Stimulated activated CD8-positive, alpha-beta memory T cell treated with anti-CD3 and anti-CD28 coated beads, Interleukin-12 subunit alpha, Interleukin-12 subunit beta, amount 100 ng/mL, for 4 hours (primary cell): ENCODE data around the gene ALG9.
A peak's percentile ranks its signal among the peaks of the same experiment; 100 is the strongest.

Experiments used
- DNase-seq: peaks from one replicate; pipeline ENCODE4 v3.0.0-alpha.2; 2020; ENCODE audit warnings: low read depth

Gene ALG9

DNA sequence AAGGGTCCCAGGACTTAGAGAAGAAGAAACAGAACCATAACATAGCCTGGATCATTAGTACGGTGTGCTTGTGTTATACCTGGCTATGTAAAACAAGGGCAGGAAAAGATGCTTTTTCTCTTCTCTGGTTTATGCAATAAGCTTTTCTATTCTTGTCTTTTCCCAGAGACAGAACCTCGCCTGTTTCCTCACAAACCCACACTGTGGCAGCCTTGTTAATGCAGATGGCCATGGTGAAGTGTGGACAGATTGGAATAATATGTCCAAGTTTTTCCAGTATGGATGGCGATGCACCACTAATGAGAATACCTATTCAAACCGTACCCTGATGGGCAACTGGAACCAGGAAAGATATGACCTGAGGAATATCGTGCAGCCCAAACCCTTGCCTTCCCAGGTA, 10.8 kb upstream of the ALG9 start:
- no peak for DNase-seq

DNA sequence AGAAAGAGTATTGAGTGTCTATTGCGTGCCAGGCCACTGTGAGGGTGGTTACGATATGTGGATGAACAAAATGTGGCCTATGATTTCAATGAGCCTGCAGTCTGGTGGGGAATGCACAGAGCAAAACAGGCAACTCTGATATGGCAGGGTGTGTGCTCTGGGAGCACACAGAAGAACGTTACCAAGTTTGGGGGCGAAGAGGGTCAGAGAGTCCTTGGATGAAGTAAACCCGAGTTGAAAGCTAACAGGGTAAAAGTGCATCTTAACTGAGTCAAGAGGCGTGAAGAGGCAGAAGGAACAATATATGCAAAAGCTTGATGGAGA, 8.2 kb upstream of the ALG9 start:
- DNase-seq = no peak

- peak; percentile 88 for DNase-seq
These were observed 7.7 kb upstream of the ALG9 start, which contains the start of the genes CFAP68 and FDXACB1 for GRCh38 chr11:111878849-111879636. Gene CFAP68 (plus strand): TSS chr11:111879541. CDS start chr11:111879561, 20 bp downstream. Gene FDXACB1 (minus strand): TSS chr11:111879165. CDS start chr11:111879132, 33 bp downstream.

- DNase-seq = no peak
These were observed 7.0 kb upstream of the ALG9 start for GRCh38 chr11:111878385-111878848.

DNA sequence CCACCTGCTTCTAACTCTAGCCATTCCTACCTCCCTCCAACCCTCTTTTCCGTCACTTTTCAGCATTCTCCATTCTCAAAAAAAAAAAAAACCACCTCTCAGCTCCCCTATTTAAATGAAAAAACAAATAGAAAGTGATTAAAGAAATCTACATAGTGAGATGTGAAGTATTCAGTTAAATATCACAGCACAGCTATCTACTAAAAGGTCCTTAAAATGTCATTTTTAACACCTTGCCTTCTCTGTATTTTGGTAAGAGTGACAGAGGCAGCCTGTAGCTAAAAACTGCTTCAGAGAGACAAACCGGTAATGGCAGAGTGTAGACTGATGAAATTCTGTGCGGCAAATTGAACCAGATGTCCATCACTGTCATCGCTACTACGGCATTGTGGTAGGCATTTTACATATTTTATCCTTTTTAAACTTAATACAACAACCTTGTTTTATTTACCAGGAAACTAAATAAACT, 346 bp upstream of the ALG9 start:
- no peak for DNase-seq

DNA sequence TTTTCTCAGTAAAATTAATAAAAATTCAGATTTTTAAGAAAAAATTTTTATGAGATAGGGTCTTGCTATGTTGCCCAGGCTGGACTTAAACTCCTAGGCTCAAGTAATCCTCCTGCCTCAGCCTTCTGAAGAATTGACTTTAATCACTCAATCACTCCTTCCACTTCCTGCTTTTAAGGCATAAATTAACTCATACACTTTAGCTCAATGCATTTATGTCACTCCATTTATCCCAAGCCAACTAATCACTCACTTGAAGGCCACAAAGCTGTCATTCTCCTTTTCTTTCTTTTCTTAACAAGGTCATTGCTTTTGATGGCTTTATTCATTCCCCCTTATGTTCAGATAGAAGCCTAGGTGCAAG, 877 bp downstream of the ALG9 start:
- no peak for DNase-seq

GRCh38 chr11:111870113-111870512, 1.3 kb downstream of the ALG9 start:
- DNase-seq = no peak

GRCh38 chr11:111860257-111860656, 11.1 kb downstream of the ALG9 start:
- DNase-seq = no peak

- DNase-seq = no peak
These were observed 15.9 kb downstream of the ALG9 start for GRCh38 chr11:111855506-111855905.

GRCh38 chr11:111852103-111852502, 19.3 kb downstream of the ALG9 start:
- no peak for DNase-seq

GRCh38 chr11:111851636-111852035, 19.7 kb downstream of the ALG9 start:
- DNase-seq = no peak

DNA sequence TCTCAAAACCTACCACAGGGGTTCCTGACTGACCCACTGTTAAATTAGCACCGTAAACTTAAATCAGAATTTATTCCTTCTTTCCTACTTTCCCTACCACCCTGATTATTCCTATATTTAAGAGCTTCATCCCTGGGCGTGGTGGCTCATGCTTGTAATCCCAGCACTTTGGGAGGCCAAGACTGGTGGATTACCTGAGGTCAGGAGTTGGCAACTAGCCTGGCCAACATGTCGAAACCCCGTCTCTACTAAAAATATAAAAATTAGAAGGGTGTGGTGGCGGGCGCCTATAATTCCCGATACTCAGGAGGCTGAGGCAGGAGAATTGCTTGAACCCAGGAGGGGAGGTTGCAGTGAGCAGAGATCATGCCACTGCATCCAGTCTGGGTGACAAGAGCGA, 20.3 kb downstream of the ALG9 start:
- no peak for DNase-seq

DNA sequence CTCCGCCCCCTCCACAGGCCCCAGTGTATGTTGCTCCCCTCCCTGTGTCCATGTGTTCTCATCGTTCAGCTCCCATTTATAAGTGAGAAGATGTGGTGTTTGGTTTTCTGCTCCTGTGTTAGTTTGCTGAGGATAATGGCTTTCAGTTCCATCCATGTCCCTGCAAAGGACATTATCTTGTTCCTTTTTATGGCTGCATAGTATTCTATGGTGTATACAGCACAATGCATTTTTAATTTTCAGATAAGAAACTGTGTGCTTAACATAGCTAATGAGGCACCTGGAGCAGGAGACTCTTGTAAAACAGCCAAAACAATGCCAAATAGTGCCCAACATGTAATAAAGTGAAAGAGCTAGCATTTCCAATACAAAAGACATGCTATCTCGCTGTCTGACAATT, 21.8 kb downstream of the ALG9 start:
- no peak for DNase-seq

DNA sequence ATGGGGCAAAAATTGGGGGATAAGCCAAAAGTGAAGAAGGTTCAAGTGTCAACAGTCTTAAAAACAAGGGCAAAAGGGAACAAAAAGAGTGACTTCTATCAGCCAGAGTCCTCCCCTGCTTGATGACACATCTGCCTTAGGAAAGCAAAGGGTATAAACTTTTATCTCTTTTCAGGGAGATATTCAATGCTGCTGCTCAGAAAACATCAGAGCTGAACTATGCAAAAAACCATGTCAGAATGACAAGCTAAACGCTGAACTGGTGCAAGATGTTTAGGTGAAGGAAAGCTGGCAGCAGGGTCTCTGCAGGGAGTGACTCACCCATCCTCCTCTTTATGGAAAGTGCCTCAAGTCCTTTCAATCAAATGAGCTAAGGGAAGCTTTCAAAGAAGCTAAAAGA, 24.7 kb downstream of the ALG9 start:
- DNase-seq = no peak

DNA sequence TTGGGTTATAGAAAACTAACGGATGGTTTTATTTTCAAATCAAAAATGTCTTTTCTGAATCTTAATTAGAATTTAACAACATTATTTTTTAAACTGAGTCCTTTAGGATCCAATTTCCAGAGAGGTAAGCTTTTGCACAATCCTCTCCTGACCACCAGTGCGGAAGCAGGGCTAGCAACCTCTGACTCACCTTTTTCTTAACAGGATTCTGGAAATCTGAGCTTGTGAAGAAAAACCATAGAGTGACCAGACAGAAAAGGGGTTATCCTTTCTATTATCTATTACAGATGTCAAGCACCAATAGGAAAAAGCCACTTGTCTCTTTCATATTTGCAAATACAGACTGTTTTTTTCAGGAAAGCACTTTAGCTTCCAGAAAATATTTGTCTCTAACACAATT, 25.3 kb downstream of the ALG9 start:
- no peak for DNase-seq

- DNase-seq = no peak
These were observed 25.9 kb downstream of the ALG9 start for GRCh38 chr11:111845276-111846028.

DNA sequence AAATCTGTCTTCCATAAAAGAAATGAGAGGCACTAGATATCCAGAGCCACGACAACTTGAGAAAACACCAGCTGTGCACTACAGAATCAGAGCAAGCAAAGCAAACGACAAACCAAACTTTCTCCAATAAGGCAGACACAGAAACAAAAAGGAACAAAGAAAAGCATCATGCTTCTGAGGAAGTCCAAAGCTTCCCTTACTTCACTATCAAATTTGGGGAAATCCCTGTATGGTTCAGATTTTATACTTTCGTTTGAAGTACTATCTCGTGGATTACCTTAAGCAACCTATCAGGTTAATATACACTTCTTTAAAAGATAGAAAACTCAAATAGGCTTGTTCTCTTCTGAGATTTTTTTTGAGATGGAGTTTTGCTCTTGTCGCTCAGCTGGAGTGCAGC, 27.7 kb downstream of the ALG9 start:
- no peak for DNase-seq

DNA sequence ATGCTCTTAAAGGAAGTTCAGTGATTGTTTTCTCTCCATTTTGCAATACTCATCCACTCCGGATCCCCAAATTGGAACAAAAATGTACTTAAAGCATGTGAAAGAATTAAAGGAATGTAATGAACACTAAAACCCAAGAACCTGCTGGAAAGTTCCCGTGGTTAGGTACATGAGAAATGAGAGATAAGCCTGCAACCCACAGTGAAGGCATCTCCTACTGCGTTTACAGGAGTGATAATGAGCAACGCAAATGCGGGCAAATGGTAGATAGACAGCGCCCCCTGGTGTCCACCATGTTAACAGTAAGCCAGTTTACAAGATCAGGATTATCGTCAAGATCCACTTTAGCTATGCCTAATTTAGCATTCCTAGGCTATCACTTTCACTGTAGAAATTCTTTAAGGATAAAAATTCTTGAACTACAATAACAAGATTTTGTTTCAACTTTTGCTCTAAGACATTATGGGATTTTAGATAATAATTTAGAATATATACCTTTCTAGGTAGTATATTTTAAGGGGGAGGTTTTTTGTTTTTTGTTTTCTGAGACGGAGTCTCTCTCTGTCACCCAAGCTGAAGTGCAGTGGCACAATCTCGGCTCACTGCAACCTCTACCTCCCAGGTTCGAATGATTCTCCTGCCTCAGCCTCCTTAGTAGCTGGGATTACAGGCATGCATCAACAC, 29.9 kb downstream of the ALG9 start:
- DNase-seq = peak; percentile 54

- no peak for DNase-seq
These were observed 31.2 kb downstream of the ALG9 start for GRCh38 chr11:111840143-111840542.

DNA sequence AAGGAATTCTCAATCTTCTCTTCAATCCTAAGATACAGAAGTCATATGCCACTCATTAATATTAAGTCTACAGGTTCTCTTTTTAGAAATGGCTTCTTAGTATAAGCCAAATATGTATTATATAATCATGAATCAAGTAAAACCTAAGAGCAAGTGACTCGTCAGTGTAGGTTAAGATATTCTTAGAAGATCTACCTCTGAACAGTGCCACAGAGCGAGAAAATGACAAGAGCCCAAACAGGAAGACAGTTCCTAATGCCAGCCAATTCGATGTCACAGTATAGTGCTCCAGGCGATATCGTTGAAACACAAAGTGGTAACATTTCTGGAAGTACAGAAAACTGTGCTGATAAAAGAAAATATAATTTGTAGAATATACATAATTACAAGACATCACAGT, 33.3 kb downstream of the ALG9 start:
- no peak for DNase-seq

DNA sequence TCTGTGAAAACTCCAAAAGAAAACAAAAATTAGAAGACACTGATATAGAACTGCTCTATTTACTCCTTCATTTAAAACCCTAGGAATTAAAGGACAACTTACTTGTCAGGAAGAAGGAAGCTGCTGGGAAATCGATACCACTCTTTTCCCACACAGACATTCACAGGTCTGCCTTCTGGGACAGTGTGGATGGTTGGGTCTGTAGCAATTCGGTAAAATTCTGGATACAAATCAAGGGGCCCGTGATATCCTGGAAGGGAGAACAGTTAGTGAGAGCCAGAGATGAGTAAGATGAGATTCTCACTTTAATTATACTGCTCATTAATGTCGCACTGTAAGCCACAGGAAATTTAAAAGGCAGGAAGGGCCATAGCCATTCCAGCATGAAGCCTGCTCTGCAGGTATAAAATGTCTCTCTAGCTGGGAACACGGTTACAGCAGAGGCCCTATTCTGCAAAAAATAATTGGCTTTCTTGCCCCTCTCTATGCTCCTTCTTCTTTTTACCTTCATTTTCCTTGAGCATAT, 34.0 kb downstream of the ALG9 start:
- no peak for DNase-seq

DNA sequence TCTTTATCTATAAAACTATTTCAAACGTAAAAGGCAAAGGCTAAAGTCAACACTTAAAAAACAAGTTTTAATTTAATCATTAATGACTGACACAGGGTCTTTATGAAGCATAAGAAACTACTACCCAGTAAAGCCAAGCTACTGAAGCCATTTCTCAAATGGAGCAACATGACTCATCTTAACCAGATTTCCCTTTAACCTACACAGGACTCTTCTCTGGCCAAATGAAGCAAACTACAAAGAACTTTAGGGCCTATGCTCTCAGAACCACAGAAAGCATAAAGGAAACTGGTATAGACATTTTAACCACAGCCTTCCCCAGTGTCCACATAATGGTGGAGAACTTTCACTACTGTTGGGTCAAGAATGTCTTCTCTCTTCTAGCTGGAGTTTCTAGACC, 34.7 kb downstream of the ALG9 start:
- DNase-seq = no peak

DNA sequence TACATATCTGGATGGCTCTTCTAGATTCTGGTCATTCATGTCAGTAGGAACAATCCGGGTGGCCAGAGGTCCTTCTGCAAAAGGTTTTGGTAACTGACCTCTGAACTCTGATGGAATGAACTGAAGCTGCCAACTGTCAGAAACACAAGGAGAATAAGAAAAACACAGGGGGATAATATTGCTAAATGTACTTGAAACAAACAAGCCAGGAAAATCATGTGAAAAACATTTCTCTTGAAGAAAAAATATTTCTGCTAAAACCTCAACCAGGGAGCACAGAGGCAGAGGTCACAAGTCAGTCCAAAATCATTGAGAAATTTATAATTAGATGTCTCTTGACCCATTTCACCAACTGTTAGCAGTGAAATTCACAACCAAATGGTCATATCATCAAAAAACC, 35.2 kb downstream of the ALG9 start:
- DNase-seq = no peak
